Omental fat pad (tissue), 4 donors: ENCODE data around the gene NDUFS4. TPM values are rescaled to one million over a fixed set of nuclear protein-coding genes. Genes with fewer than 3 reads are reported as not detected.

Experiments
- ATAC-seq: fragments of 150-250 bp; one replicate; pipeline ENCODE4 v1.9.1; 2016; ENCODE audit warnings: mild to moderate bottlenecking, moderate library complexity; ENCODE audit not compliant: low FRiP score
- DNase-seq: peaks from one replicate; pipeline ENCODE4 v3.0.0-alpha.2; 2019; ENCODE audit warnings: low spot score
- CTCF ChIP-seq, 3 donors: fragments of 450-650 bp; IDR thresholded peaks; one replicate each; pipeline ENCODE4 v1.5.1; 2016 to 2017; ENCODE audit warnings: antibody characterized with exemption in 3 of 3, mild to moderate bottlenecking in 3 of 3, moderate library complexity in 2 of 3
- total RNA-seq, 4 donors: library from RNA; depleted of rRNA; stranded (reverse); fragments of >200 nt; gene quantifications; one replicate each; pipeline ENCODE4 v1.1.0, GENCODE V29; 2016

The NDUFS4 gene
- total RNA-seq, 4 donors from 2014 or later: 60.5 to 90.5 (median 84.3) TPM

- no peak for DNase-seq
- ATAC-seq: no peak
- no peak for TF ChIP-seq CTCF (IDR thresholded peaks at IDR 0.05)
Measured at GRCh38 chr5:53569453-53569852, 9.0 kb downstream of the NDUFS4 start.

- TF ChIP-seq CTCF (IDR thresholded peaks at IDR 0.05): no peak
- DNase-seq: no peak
- ATAC-seq: no peak
Measured at GRCh38 chr5:53571403-53571802, 11.0 kb downstream of the NDUFS4 start.

GRCh38 chr5:53575101-53575500 lies 14.7 kb downstream of the NDUFS4 start:
- no peak for TF ChIP-seq CTCF (IDR thresholded peaks at IDR 0.05)
- ATAC-seq: no peak
- no peak for DNase-seq

- DNase-seq (no peak), ATAC-seq (no peak)
- no peak for TF ChIP-seq CTCF (IDR thresholded peaks at IDR 0.05)
Measured at GRCh38 chr5:53575831-53576230, 15.4 kb downstream of the NDUFS4 start.

GRCh38 chr5:53576674-53577073 lies 16.2 kb downstream of the NDUFS4 start:
- DNase-seq: no peak
- no peak for TF ChIP-seq CTCF (IDR thresholded peaks at IDR 0.05)
- no peak for ATAC-seq

- DNase-seq (no peak), ATAC-seq (no peak)
- no peak for TF ChIP-seq CTCF (IDR thresholded peaks at IDR 0.05)
Measured at GRCh38 chr5:53578854-53579253, 18.4 kb downstream of the NDUFS4 start.

- no peak for TF ChIP-seq CTCF (IDR thresholded peaks at IDR 0.05)
- no peak for DNase-seq
- ATAC-seq: no peak
Measured at GRCh38 chr5:53580547-53580946, 20.1 kb downstream of the NDUFS4 start.
